Heart left ventricle (tissue), 16 donors: ENCODE measurements around the gene TMEM266. TPM values are rescaled to one million over a fixed set of nuclear protein-coding genes. Genes with fewer than 3 reads are reported as not detected.

ENCODE experiments used
- ATAC-seq, 4 donors: fragments of 200-7000 bp; cut with Tn5 transposase; one replicate each; pipeline ENCODE4 v1.9.1; 2020 to 2022; ENCODE audit warnings: moderate library complexity in 4 of 4, mild to moderate bottlenecking in 3 of 4, moderate number of reproducible peaks in 1 of 4
- DNase-seq, 5 donors: peaks; one replicate each; pipeline ENCODE4 v3.0.0-alpha.2; 2020
- H3K27ac ChIP-seq, 12 donors: fragments of 200-600 bp; sonication (generic) in 4 of 12; one replicate each; pipeline versions ENCODE4 v1.5.0 to v1.8.0; 2016 to 2022; ENCODE audit warnings: mild to moderate bottlenecking in 2 of 12
- H3K27me3 ChIP-seq, 9 donors: fragments of 200-600 bp; sonication (generic) in 2 of 9; one replicate each; pipeline versions ENCODE4 v1.5.1 to v1.8.0; 2016 to 2022; ENCODE audit warnings: mild to moderate bottlenecking in 3 of 9
- H3K36me3 ChIP-seq, 9 donors: fragments of 200-600 bp; sonication (generic) in 2 of 9; one replicate each; pipeline versions ENCODE4 v1.5.0 to v1.8.0; 2018 to 2022; ENCODE audit warnings: mild to moderate bottlenecking in 2 of 9
- H3K4me1 ChIP-seq, 12 donors: fragments of 200-600 bp; sonication (generic) in 4 of 12; one replicate each; pipeline versions ENCODE4 v1.5.0 to v1.8.0; 2016 to 2022; ENCODE audit warnings: mild to moderate bottlenecking in 3 of 12
- H3K4me3 ChIP-seq, 12 donors: fragments of 200-600 bp; sonication (generic) in 4 of 12; one replicate each; pipeline versions ENCODE4 v1.5.0 to v1.8.0; 2017 to 2022; ENCODE audit warnings: mild to moderate bottlenecking in 9 of 12, moderate library complexity in 4 of 12
- H3K9me3 ChIP-seq, 12 donors: fragments of 200-600 bp; sonication (generic) in 4 of 12; one replicate each; pipeline versions ENCODE4 v1.5.0 to v1.8.0; 2016 to 2022; ENCODE audit warnings: mild to moderate bottlenecking in 1 of 12
- POLR2A ChIP-seq, 2 donors: fragments of 450-650 bp; IDR thresholded peaks; one replicate each; pipeline ENCODE4 v1.6.1; 2017; ENCODE audit warnings: antibody characterized with exemption in 2 of 2, mild to moderate bottlenecking in 2 of 2, moderate library complexity in 2 of 2
- WGBS, 4 donors: extraction: QIAGEN DNeasy Blood & Tissue Kit in 2 of 4; methylation state at CpG; one replicate each; pipeline versions ENCODE4 v1.1.5 to v1.1.7; 2013 to 2018; 5-methylcytosine and 5-hydroxymethylcytosine counted together
- intact Hi-C, 10 donors: fragments of 100-400 bp; cut with DNase I; formaldehyde crosslinking; loops; one replicate each; pipeline versions ENCODE4 v1.11.1 to v1.14.2; 2022
- polyA plus RNA-seq, 2 donors: library from polyadenylated mRNA; stranded (reverse); fragments of 200-250 nt; gene quantifications; one replicate each; pipeline ENCODE4 v1.2.3, GENCODE V29; 2013
- total RNA-seq, 9 donors: library from RNA; depleted of rRNA in 2 of 9; stranded (reverse); fragments of >200 nt in 2 of 9; fragmentation: NEBNext Ultra II Directional in 3 of 9; extraction: Animal tissue kit (Norgen Biotek cat#: 25700) in 3 of 9; gene quantifications; one replicate each; pipeline versions ENCODE4 v1.1.0 to v1.2.4, GENCODE V29; 2016 to 2023
- TF ChIP-seq, protein P1 (sequence below), 12 donors: fragments of 200-600 bp; sonication (generic) in 4 of 12; IDR thresholded peaks; one replicate each; pipeline versions ENCODE4 v1.5.0 to v1.8.0; 2018 to 2022; ENCODE audit warnings: antibody characterized with exemption in 12 of 12, mild to moderate bottlenecking in 5 of 12
- donor health status: ischemic (EF 13 %, LVEDD 7.1; RV severe dilation, severe dysfunction).
- donor health status: healthy with polysubstance abuse.
- donor health status: DM: no; HTN: yes; CAD: no.
- donor health status: DM: no; HTN: no; CAD: no.
- donor health status: ischemic (EF 25% LVEDD 6.9; RV normal size, moderate dysfunction).
- donor health status: ischemic (EF 25% LVEDD 5.7; RV mildly dilated, moderate dysfunction).
- donor health status: healthy.
- donor health status: DM: yes; HTN: yes; CAD: no.
- donor health status: ischemic (EF 35%, LVEDD 5.7; RV mildly dilated, moderate dysfunction).
- donor health status: nonischemic (EF 11% LVEDD 7.7; RV severe dilation, severe dysfunction).
- donor health status: DM: yes; HTN: yes; CAD: no.
- donor health status: PGD.
- donor health status: ischemic (EF 29% LVEDD 5.4; RV normal size, mild dysfunction).
- donor health status: nonischemic (EF 23%, LVEDD 6.1; RV moderate dilation, normal function).

Gene TMEM266
- total and polyA plus RNA-seq, 11 donors: 0.03 to 0.38 (median 0.28) TPM; not detected in 6

- intact Hi-C loops: no loop called here
- H3K4me1 ChIP-seq: peaks cover 0 to 23% (median 13%) of the 10 kb centered on the region in 12 donors
- peak overlapping the region in 1 of 12 donors; percentile 77 for H3K27ac ChIP-seq
- H3K4me3 ChIP-seq: no peak overlapping the region
- no peak for TF ChIP-seq POLR2A (IDR thresholded peaks at IDR 0.05)
- TF ChIP-seq, protein P1, sequence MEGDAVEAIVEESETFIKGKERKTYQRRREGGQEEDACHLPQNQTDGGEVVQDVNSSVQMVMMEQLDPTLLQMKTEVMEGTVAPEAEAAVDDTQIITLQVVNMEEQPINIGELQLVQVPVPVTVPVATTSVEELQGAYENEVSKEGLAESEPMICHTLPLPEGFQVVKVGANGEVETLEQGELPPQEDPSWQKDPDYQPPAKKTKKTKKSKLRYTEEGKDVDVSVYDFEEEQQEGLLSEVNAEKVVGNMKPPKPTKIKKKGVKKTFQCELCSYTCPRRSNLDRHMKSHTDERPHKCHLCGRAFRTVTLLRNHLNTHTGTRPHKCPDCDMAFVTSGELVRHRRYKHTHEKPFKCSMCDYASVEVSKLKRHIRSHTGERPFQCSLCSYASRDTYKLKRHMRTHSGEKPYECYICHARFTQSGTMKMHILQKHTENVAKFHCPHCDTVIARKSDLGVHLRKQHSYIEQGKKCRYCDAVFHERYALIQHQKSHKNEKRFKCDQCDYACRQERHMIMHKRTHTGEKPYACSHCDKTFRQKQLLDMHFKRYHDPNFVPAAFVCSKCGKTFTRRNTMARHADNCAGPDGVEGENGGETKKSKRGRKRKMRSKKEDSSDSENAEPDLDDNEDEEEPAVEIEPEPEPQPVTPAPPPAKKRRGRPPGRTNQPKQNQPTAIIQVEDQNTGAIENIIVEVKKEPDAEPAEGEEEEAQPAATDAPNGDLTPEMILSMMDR (IDR thresholded peaks at IDR 0.05): no peak
- ATAC-seq: peak in 1 of 4 donors; percentile 17
- no peaks in the 10 kb centered on the region for H3K36me3 ChIP-seq
- WGBS, 4 donors: 89 to 96% (median 92%) methylated on average over 8 to 15 of the region's 15 CpGs
- peak in 1 of 5 donors; percentile 34 for DNase-seq
- no peaks in the 10 kb centered on the region for H3K9me3 ChIP-seq
- peaks cover 0 to 16% (median 0%) of the 10 kb centered on the region in 9 donors for H3K27me3 ChIP-seq
Measured at GRCh38 chr15:76176487-76177085, 116.8 kb downstream of the TMEM266 start.

- peak; percentile 39 to 88 (median 76) for DNase-seq
- no peak overlapping the region for H3K4me3 ChIP-seq
- TF ChIP-seq, protein P1 (IDR thresholded peaks at IDR 0.05): no peak
- TF ChIP-seq POLR2A (IDR thresholded peaks at IDR 0.05): no peak
- peak overlapping the region in 6 of 12 donors; percentile 8 to 77 (median 34) for H3K27ac ChIP-seq
- H3K4me1 ChIP-seq: peaks cover 0 to 23% (median 13%) of the 10 kb centered on the region in 12 donors
- H3K27me3 ChIP-seq: peaks cover 0 to 16% (median 0%) of the 10 kb centered on the region in 9 donors
- peak; percentile 87 to 91 (median 90) for ATAC-seq
- 22 to 41% (median 33%) methylated on average over 10 to 15 of the region's 15 CpGs for WGBS, 4 donors
- H3K9me3 ChIP-seq: no peaks in the 10 kb centered on the region
- intact Hi-C loops: no loop called here
- H3K36me3 ChIP-seq: no peaks in the 10 kb centered on the region
Measured at GRCh38 chr15:76177491-76178040, 117.8 kb downstream of the TMEM266 start.

GRCh38 chr15:76178296-76179000 lies 118.7 kb downstream of the TMEM266 start:
- TF ChIP-seq, protein P1 (IDR thresholded peaks at IDR 0.05): no peak
- TF ChIP-seq POLR2A (IDR thresholded peaks at IDR 0.05): no peak
- 31 to 49% (median 41%) methylated on average over 20 to 21 of the region's 21 CpGs for WGBS, 4 donors
- intact Hi-C loops: no loop called here
- ATAC-seq: no peak
- H3K4me3 ChIP-seq: no peak overlapping the region
- peak overlapping the region in 4 of 12 donors; percentile 24 to 77 (median 39) for H3K27ac ChIP-seq
- H3K36me3 ChIP-seq: no peaks in the 10 kb centered on the region
- peaks cover 0 to 19% (median 13%) of the 10 kb centered on the region in 12 donors for H3K4me1 ChIP-seq
- no peaks in the 10 kb centered on the region for H3K9me3 ChIP-seq
- H3K27me3 ChIP-seq: peaks cover 0 to 16% (median 0%) of the 10 kb centered on the region in 9 donors
- peak in 1 of 5 donors; percentile 40 for DNase-seq

DNA sequence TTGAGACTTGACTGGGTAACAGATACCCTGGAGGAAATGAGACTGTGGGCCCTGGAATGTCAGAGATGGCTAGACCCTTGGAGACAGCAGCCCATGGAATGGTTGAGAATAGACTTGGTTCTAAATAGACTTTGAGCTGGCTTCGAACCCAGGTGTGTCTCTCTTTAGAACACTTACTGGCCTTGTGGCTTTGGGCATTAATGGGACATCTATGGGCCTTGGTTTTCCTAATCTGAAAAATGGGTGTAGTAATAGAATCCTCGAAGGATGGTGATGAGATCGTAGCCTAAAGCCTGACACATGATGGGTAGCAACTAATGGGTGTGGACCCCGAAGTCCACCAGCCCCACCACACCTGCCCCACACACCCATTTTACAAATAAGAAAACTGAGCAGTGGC lies 119.2 kb downstream of the TMEM266 start:
- no peak overlapping the region for H3K4me3 ChIP-seq
- H3K9me3 ChIP-seq: no peaks in the 10 kb centered on the region
- WGBS, 4 donors: 83 to 93% (median 88%) methylated on average over 4 of the region's 4 CpGs
- peaks cover 0 to 16% (median 0%) of the 10 kb centered on the region in 9 donors for H3K27me3 ChIP-seq
- intact Hi-C loops: no loop called here
- TF ChIP-seq, protein P1 (IDR thresholded peaks at IDR 0.05): no peak
- TF ChIP-seq POLR2A (IDR thresholded peaks at IDR 0.05): no peak
- ATAC-seq (no peak), DNase-seq (no peak)
- H3K36me3 ChIP-seq: no peaks in the 10 kb centered on the region
- H3K27ac ChIP-seq: no peak overlapping the region
- H3K4me1 ChIP-seq: peaks cover 0 to 19% (median 13%) of the 10 kb centered on the region in 12 donors
